HFFc6 (cell line): ENCODE measurements around the gene OLA1. TPM values are rescaled to one million over a fixed set of nuclear protein-coding genes. Genes with fewer than 3 reads are reported as not detected.

Experiments used
- DNase-seq: peaks from one replicate; pipeline ENCODE4 v3.0.0-alpha.2; 2018
- H3K27ac Mint-ChIP-seq: 2 replicates; pipeline ENCODE4 v1.8.0; 2020; ENCODE audit warnings: mild to moderate bottlenecking, mixed read lengths
- H3K27me3 Mint-ChIP-seq: 2 replicates; pipeline ENCODE4 v1.8.0; 2021; ENCODE audit warnings: mild to moderate bottlenecking, moderate library complexity, mixed read lengths; ENCODE audit not compliant: insufficient read depth
- H3K36me3 Mint-ChIP-seq: 2 replicates; pipeline ENCODE4 v1.8.0; 2021; ENCODE audit warnings: low read depth, mixed read lengths
- H3K4me1 Mint-ChIP-seq: 2 replicates; pipeline ENCODE4 v1.8.0; 2020; ENCODE audit warnings: low read depth, mixed read lengths
- H3K4me3 Mint-ChIP-seq: 2 replicates; pipeline ENCODE4 v1.8.0; 2020; ENCODE audit warnings: mild to moderate bottlenecking, moderate library complexity, mixed read lengths
- H3K9me3 Mint-ChIP-seq: 2 replicates; pipeline ENCODE4 v1.8.0; 2020; ENCODE audit warnings: mild to moderate bottlenecking, mixed read lengths
- CTCF ChIP-seq: fragments of 200-600 bp; sonication (generic); IDR thresholded peaks from 2 replicates; pipeline ENCODE4 v1.5.0; 2021; ENCODE audit warnings: antibody characterized with exemption, mild to moderate bottlenecking
- total RNA-seq, 6 experiments: library from RNA; stranded (reverse); fragmentation: NEBNext Ultra II Directional; extraction: Animal tissue kit (Norgen Biotek cat#: 25700); gene quantifications; 2 replicates in 1 of 6; 3 replicates in 5 of 6; pipeline ENCODE4 v1.2.3, GENCODE V29; 2021

Gene OLA1
- total RNA-seq, 6 experiments from 2014 or later, result 105 to 123 (median 106) TPM

DNA sequence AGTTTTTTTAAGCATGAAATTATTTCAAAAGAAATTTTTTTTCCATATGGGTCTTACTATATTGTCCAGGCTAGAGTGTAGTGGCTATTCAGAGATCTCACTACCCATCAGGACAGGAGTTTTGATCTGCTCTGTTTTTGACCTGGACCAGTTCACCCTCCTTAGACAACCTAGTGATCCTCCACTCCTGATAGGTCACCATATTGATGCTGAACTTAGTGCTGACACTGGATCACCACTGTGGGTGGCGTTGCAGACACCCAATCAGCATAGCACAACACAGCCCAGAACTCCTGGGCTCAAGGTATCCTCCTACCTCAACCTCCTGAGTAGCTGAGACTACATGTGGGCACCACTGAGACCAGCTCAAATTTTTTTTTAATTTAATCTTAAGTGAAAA lies 8.2 kb downstream of the OLA1 start:
- Mint-ChIP-seq H3K36me3 (peaks cover 26% of the 10 kb centered on the region), H3K4me3 (no peak overlapping the region), H3K4me1 (peaks cover 22% of the 10 kb centered on the region), H3K27me3 (no peaks in the 10 kb centered on the region; the same call in 1 of the 2 replicates), H3K9me3 (no peaks in the 10 kb centered on the region), H3K27ac (no peak overlapping the region)
- no peak for DNase-seq
- TF ChIP-seq CTCF, result no peak

DNA sequence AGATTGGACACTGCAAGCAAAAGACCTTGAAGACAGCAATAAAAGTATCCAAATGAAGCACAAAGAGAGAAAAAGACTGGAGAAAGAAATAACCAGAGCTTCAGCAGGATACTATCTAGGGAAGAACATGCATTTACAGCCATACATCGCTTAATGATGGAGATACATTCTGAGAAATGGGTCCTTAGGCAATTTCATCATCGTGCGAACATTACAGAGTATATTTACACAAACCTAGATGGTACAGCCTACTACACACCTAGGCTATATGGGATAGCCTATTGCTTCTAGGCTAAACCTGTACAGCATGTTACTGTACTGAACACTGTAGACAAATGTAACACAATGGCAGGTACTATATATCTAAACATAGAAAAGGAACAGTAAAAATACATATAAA lies 11.9 kb downstream of the OLA1 start:
- no peak for DNase-seq
- H3K27ac Mint-ChIP-seq, result no peak overlapping the region
- peaks cover 24% of the 10 kb centered on the region for H3K4me1 Mint-ChIP-seq
- H3K36me3 Mint-ChIP-seq, result peaks cover 7% of the 10 kb centered on the region; the same call in 1 of the 2 replicates
- TF ChIP-seq CTCF, result no peak
- no peak overlapping the region for H3K4me3 Mint-ChIP-seq
- no peaks in the 10 kb centered on the region for H3K9me3 Mint-ChIP-seq
- no peaks in the 10 kb centered on the region; the same call in 1 of the 2 replicates for H3K27me3 Mint-ChIP-seq

GRCh38 chr2:174235680-174236079 lies 12.7 kb downstream of the OLA1 start:
- peaks cover 24% of the 10 kb centered on the region for H3K4me1 Mint-ChIP-seq
- TF ChIP-seq CTCF, result no peak
- peak overlapping the region; percentile 35 for H3K27ac Mint-ChIP-seq
- DNase-seq, result no peak
- H3K9me3 Mint-ChIP-seq, result no peaks in the 10 kb centered on the region
- no peak overlapping the region for H3K4me3 Mint-ChIP-seq
- H3K36me3 Mint-ChIP-seq, result 0 out of 2 replicates have a peak, but pooled peaks cover under 1% of the 10 kb centered on the region
- H3K27me3 Mint-ChIP-seq, result no peaks in the 10 kb centered on the region; the same call in 1 of the 2 replicates

DNA sequence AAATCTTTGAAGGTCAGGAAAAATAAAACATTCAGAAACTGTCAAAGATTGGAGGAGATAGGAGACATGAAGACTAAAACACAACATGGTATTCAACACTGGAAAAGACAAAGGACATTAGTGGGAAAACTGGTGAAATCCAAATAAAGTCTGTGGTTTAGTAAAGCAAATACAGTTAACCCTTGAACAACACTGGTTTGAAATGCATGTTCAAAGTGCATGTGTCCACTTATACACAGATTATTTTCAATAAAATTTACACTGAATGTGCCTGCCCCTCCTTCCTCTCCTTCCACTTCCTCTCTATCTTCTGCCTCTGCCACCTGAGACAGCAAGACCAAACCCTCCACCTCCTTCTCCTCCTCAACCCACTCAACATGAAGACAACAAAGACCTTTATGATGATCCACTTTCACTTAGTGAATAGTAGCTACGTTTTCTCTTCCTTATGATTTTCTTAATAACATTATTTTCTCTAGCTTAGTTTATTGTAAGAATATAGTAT lies 14.5 kb downstream of the OLA1 start:
- 0 out of 2 replicates have a peak, but pooled peaks cover 6% of the 10 kb centered on the region for H3K36me3 Mint-ChIP-seq
- no peak overlapping the region for H3K27ac Mint-ChIP-seq
- no peaks in the 10 kb centered on the region for H3K9me3 Mint-ChIP-seq
- H3K27me3 Mint-ChIP-seq, result no peaks in the 10 kb centered on the region; the same call in 1 of the 2 replicates
- H3K4me1 Mint-ChIP-seq, result peaks cover 24% of the 10 kb centered on the region
- no peak for TF ChIP-seq CTCF
- no peak overlapping the region for H3K4me3 Mint-ChIP-seq
- DNase-seq, result no peak

DNA sequence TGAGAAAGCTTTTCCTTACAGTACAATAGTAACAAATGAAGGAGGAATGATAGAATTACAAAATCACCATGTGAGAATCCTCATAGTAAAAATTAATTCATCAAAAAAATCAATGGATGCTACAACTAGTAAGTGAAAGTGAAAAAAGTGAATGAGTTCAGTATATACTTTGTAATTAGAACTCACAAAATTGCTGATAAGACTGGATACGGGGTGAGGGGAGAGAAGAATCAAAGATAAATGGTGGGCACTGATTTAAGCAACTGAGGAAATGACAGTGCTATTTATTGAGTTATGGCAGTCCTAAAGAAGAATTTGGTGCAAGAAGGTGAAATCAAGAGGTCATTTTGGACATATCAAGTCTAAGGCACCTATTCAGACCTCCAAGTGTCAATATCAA lies 20.6 kb downstream of the OLA1 start:
- Mint-ChIP-seq H3K27ac (no peak overlapping the region; the same call in 1 of the 2 replicates), H3K4me3 (no peak overlapping the region), H3K9me3 (no peaks in the 10 kb centered on the region), H3K27me3 (no peaks in the 10 kb centered on the region), H3K36me3 (peaks cover 26% of the 10 kb centered on the region; the same call in 1 of the 2 replicates), H3K4me1 (peaks cover under 1% of the 10 kb centered on the region; the same call in 1 of the 2 replicates)
- no peak for DNase-seq
- no peak for TF ChIP-seq CTCF
